KMS-11 (cell line): ENCODE results near the gene SCAMP1.

Experiments
- H2AFZ ChIP-seq: fragments of 200-600 bp; sonication (generic); 2 replicates; pipeline ENCODE4 v1.6.1; 2016; ENCODE audit warnings: antibody characterized with exemption, mixed run types, low read depth
- H3K27ac ChIP-seq: fragments of 200-600 bp; sonication (generic); 2 replicates; pipeline ENCODE4 v1.6.1; 2016; ENCODE audit warnings: mild to moderate bottlenecking, mixed run types
- H3K27me3 ChIP-seq: fragments of 200-600 bp; sonication (generic); 2 replicates; pipeline ENCODE4 v1.6.1; 2017; ENCODE audit warnings: mild to moderate bottlenecking, low read depth, mixed run types, moderate library complexity; ENCODE audit not compliant: insufficient read depth
- H3K36me3 ChIP-seq: fragments of 200-600 bp; sonication (generic); 2 replicates; pipeline ENCODE4 v1.6.1; 2017; ENCODE audit warnings: mild to moderate bottlenecking, mixed run types; ENCODE audit not compliant: insufficient read depth
- H3K4me1 ChIP-seq: fragments of 200-600 bp; sonication (generic); 2 replicates; pipeline ENCODE4 v1.6.1; 2016; ENCODE audit warnings: mild to moderate bottlenecking, low read depth, mixed run types; ENCODE audit not compliant: poor library complexity, severe bottlenecking
- H3K4me2 ChIP-seq: fragments of 200-600 bp; sonication (generic); 2 replicates; pipeline ENCODE4 v1.7.0; 2016; ENCODE audit warnings: mild to moderate bottlenecking, mixed run types
- H3K4me3 ChIP-seq: fragments of 200-600 bp; sonication (generic); IDR thresholded peaks from 2 replicates; pipeline ENCODE4 v1.6.1; 2017; ENCODE audit warnings: low read depth, low read length, mixed read lengths; ENCODE audit not compliant: insufficient read depth
- H3K79me2 ChIP-seq: fragments of 200-600 bp; sonication (generic); 2 replicates; pipeline ENCODE4 v1.6.1; 2016; ENCODE audit warnings: low read depth, mixed run types; ENCODE audit not compliant: insufficient read depth
- H3K9ac ChIP-seq: fragments of 200-600 bp; sonication (generic); 2 replicates; pipeline ENCODE4 v1.6.1; 2016; ENCODE audit warnings: mild to moderate bottlenecking, mixed run types
- H4K20me1 ChIP-seq: fragments of 200-600 bp; sonication (generic); 2 replicates; pipeline ENCODE4 v1.6.1; 2016; ENCODE audit warnings: mild to moderate bottlenecking, mixed run types; ENCODE audit not compliant: insufficient read depth
- CTCF ChIP-seq: fragments of 200-600 bp; sonication (generic); conservative IDR thresholded peaks from 2 replicates; pipeline ENCODE4 v1.6.1; 2017; ENCODE audit warnings: low read depth, mild to moderate bottlenecking, antibody characterized with exemption, low read length, moderate library complexity, mixed read lengths

SCAMP1 gene

GRCh38 chr5:78500028-78500427 lies 139.6 kb downstream of the SCAMP1 start:
- Histone ChIP-seq H3K9ac (no peak overlapping the region), H3K4me2 (no peak overlapping the region), H4K20me1 (no peaks in the 10 kb centered on the region), H3K27ac (no peak overlapping the region), H3K4me3 (no peak overlapping the region), H3K79me2 (no peaks in the 10 kb centered on the region), H3K36me3 (no peaks in the 10 kb centered on the region), H2AFZ (no peak overlapping the region), H3K27me3 (no peaks in the 10 kb centered on the region), H3K4me1 (peaks cover 28% of the 10 kb centered on the region)
- no peak for TF ChIP-seq CTCF

GRCh38 chr5:78500871-78501270 lies 140.5 kb downstream of the SCAMP1 start:
- no peak overlapping the region for H2AFZ ChIP-seq
- no peak overlapping the region for H3K9ac ChIP-seq
- H4K20me1 ChIP-seq, result no peaks in the 10 kb centered on the region
- no peak for TF ChIP-seq CTCF
- H3K4me1 ChIP-seq, result peaks cover 28% of the 10 kb centered on the region
- no peak overlapping the region for H3K4me3 ChIP-seq
- no peaks in the 10 kb centered on the region for H3K79me2 ChIP-seq
- H3K27me3 ChIP-seq, result no peaks in the 10 kb centered on the region
- no peaks in the 10 kb centered on the region for H3K36me3 ChIP-seq
- no peak overlapping the region for H3K4me2 ChIP-seq
- no peak overlapping the region for H3K27ac ChIP-seq

GRCh38 chr5:78501411-78502352 lies 141.3 kb downstream of the SCAMP1 start:
- TF ChIP-seq CTCF, result no peak
- H3K9ac ChIP-seq, result no peak overlapping the region
- H3K4me2 ChIP-seq, result no peak overlapping the region
- no peak overlapping the region for H3K27ac ChIP-seq
- no peak overlapping the region for H2AFZ ChIP-seq
- no peak overlapping the region for H3K4me3 ChIP-seq
- H3K27me3 ChIP-seq, result no peaks in the 10 kb centered on the region
- H3K36me3 ChIP-seq, result no peaks in the 10 kb centered on the region
- peaks cover 24% of the 10 kb centered on the region for H3K4me1 ChIP-seq
- H3K79me2 ChIP-seq, result no peaks in the 10 kb centered on the region
- H4K20me1 ChIP-seq, result no peaks in the 10 kb centered on the region

- no peaks in the 10 kb centered on the region for H3K36me3 ChIP-seq
- no peaks in the 10 kb centered on the region for H3K27me3 ChIP-seq
- TF ChIP-seq CTCF, result no peak
- no peak overlapping the region for H3K4me2 ChIP-seq
- H3K4me3 ChIP-seq, result no peak overlapping the region
- no peak overlapping the region for H3K9ac ChIP-seq
- H2AFZ ChIP-seq, result no peak overlapping the region
- no peaks in the 10 kb centered on the region for H4K20me1 ChIP-seq
- no peak overlapping the region for H3K27ac ChIP-seq
- peaks cover under 1% of the 10 kb centered on the region for H3K4me1 ChIP-seq
- no peaks in the 10 kb centered on the region for H3K79me2 ChIP-seq
These were observed 143.7 kb downstream of the SCAMP1 start for GRCh38 chr5:78503958-78504653.
